GM12878 (cell line): Measurements from ENCODE around the gene CLCNKA. TPM values are rescaled to one million over a fixed set of nuclear protein-coding genes. Genes with fewer than 3 reads are reported as not detected.

Source experiments
- ATAC-seq: fragments of 200-7000 bp; cut with Tn5 transposase; 3 replicates; pipeline ENCODE4 v1.9.1; 2020; ENCODE audit warnings: mild to moderate bottlenecking, moderate library complexity
- BruUV-seq: library from RNA; stranded (reverse); fragments of 400-500 nt; replicated peaks from 2 replicates; lab custom pipeline; 2021; lab: Mats Ljungman, UMichigan
- CTCF ChIA-PET: fragments of 300-600 bp; sonication (Branson Sonifier 250); formaldehyde crosslinking; extraction: SDS; loops from one replicate; lab custom pipeline; 2021; ENCODE audit warnings: inconsistent platforms; lab: Yijun Ruan, JAX
- POLR2A ChIA-PET: fragments of 350-600 bp; formaldehyde crosslinking; extraction: SDS; loops from one replicate; lab custom pipeline; 2021; ENCODE audit warnings: inconsistent platforms; lab: Charles Lee
- RAD21 ChIA-PET: fragments of 300-600 bp; sonication (Branson Sonifier 250); formaldehyde crosslinking; loops from one replicate; lab custom pipeline; 2023; ENCODE audit warnings: antibody characterized with exemption; ENCODE audit not compliant: unreplicated experiment; lab: Charles Lee
- SMC1A ChIA-PET: fragments of 300-600 bp; sonication (Branson Sonifier 250); formaldehyde crosslinking; loops from one replicate; lab custom pipeline; 2023; ENCODE audit not compliant: unreplicated experiment, uncharacterized antibody; lab: Charles Lee
- DNase-seq: peaks from one replicate; pipeline ENCODE4 v3.0.0-alpha.2; 2011; ENCODE audit warnings: low read depth, low spot score
- FAIRE-seq: peaks from 3 replicates; lab custom pipeline; 2011; peaks lifted over from hg19 to GRCh38; lab: Jason Lieb, UNC
- H2AFZ ChIP-seq: 2 replicates; pipeline ENCODE4 v1.6.0; 2011; ENCODE audit warnings: low read depth, low read length, control low read depth; ENCODE audit not compliant: control insufficient read depth
- H3K27ac ChIP-seq: 2 replicates; pipeline ENCODE4 v1.5.1; 2011; ENCODE audit warnings: control low read depth; ENCODE audit not compliant: control insufficient read depth, insufficient read depth
- H3K27me3 ChIP-seq, 2 experiments: replicated peaks in 1 of 2; 2 replicates each; pipeline versions ENCODE4 v1.6.0 to v1.6.1; 2011; ENCODE audit warnings: low read length in 1 of 2; ENCODE audit not compliant: control insufficient read depth in 2 of 2, insufficient read depth in 2 of 2
- H3K36me3 ChIP-seq, 2 experiments: 2 replicates each; pipeline ENCODE4 v1.5.1; 2011; ENCODE audit warnings: low read length in 1 of 2; ENCODE audit not compliant: control insufficient read depth in 2 of 2, insufficient read depth in 2 of 2
- H3K4me1 ChIP-seq: 2 replicates; pipeline ENCODE4 v1.6.1; 2011; ENCODE audit warnings: mild to moderate bottlenecking, low read length, moderate library complexity, mixed read lengths; ENCODE audit not compliant: control insufficient read depth, insufficient read depth
- H3K4me2 ChIP-seq: 2 replicates; pipeline ENCODE4 v1.6.0; 2011; ENCODE audit warnings: control low read depth; ENCODE audit not compliant: control insufficient read depth, insufficient read depth
- H3K4me3 ChIP-seq: fragments of 200-600 bp; sonication (generic); 2 replicates; pipeline ENCODE4 v1.5.1; 2016
- H3K79me2 ChIP-seq: 2 replicates; pipeline ENCODE4 v1.6.0; 2011; ENCODE audit warnings: low read length; ENCODE audit not compliant: control insufficient read depth, insufficient read depth
- H3K9ac ChIP-seq: 2 replicates; pipeline ENCODE4 v1.8.0; 2011; ENCODE audit warnings: low read length, control low read depth, mixed read lengths; ENCODE audit not compliant: control insufficient read depth, insufficient read depth
- H3K9me3 ChIP-seq: replicated peaks from 3 replicates; pipeline ENCODE4 v1.5.1; 2011; ENCODE audit warnings: mild to moderate bottlenecking, low read length; ENCODE audit not compliant: control insufficient read depth, insufficient read depth
- H4K20me1 ChIP-seq: 2 replicates; pipeline ENCODE4 v1.6.0; 2011; ENCODE audit not compliant: control insufficient read depth, insufficient read depth
- CREB1 ChIP-seq: IDR thresholded peaks from 2 replicates; pipeline ENCODE4 v1.6.1; 2012; ENCODE audit warnings: low read depth, mild to moderate bottlenecking, inconsistent platforms
- IKZF1 ChIP-seq: fragments of 450-650 bp; conservative IDR thresholded peaks from 2 replicates; pipeline ENCODE4 v1.6.1; 2017; ENCODE audit warnings: antibody characterized with exemption, mild to moderate bottlenecking
- RUNX3 ChIP-seq: IDR thresholded peaks from 2 replicates; pipeline ENCODE4 v1.6.1; 2012; ENCODE audit warnings: low read length, inconsistent platforms
- WGBS: methylation state at CpG from one replicate; pipeline ENCODE4 v1.1.6; 2016; ENCODE audit warnings: low lambda C conversion rate; ENCODE audit not compliant: insufficient replicate concordance, insufficient coverage; ENCODE audit errors: missing lambda C conversion rate; 5-methylcytosine and 5-hydroxymethylcytosine counted together
- in situ Hi-C: fragments of 300-500 bp; cut with MboI; formaldehyde crosslinking; loops from 9 replicates; pipeline ENCODE4 v1.14.3; 2018; ENCODE audit warnings: mixed read lengths
- intact Hi-C: fragments of 100-400 bp; cut with micrococcal nuclease; formaldehyde crosslinking; loops from one replicate; pipeline ENCODE4 v1.14.2; 2022; ENCODE audit not compliant: unreplicated experiment
- polyA plus RNA-seq, 11 experiments: library from polyadenylated mRNA; depleted of rRNA in 4 of 11; unstranded in 6 of 11; stranded (reverse) in 5 of 11; fragments of >200 nt; fragmentation: Nextera tagmentation in 4 of 11; fragmentation: Illumina TruSeq in 1 of 11; extraction: Ambion mirVana in 4 of 11; extraction: Trizol in 1 of 11; gene quantifications; 1 replicate in 1 of 11; 2 replicates in 10 of 11; pipeline versions ENCODE4 v1.2.1 to v1.2.3, GENCODE V29; 2011 to 2016; ENCODE audit warnings: inconsistent platforms in 2 of 11, missing spikeins in 2 of 11, low read depth in 1 of 11
- total RNA-seq, 4 experiments: library from RNA; depleted of rRNA in 3 of 4; stranded (reverse); fragments of >200 nt in 3 of 4; fragmentation: Illumina TruSeq in 1 of 4; extraction: Trizol in 1 of 4; gene quantifications; 2 replicates each; pipeline versions ENCODE4 v1.2.1 to v1.2.3, GENCODE V29; 2013 to 2021
- TF ChIP-seq, protein P1 (sequence below): IDR thresholded peaks from 2 replicates; pipeline ENCODE4 v1.6.1; 2012; ENCODE audit warnings: improper control_type of control experiment, low read depth, low read length; ENCODE audit not compliant: insufficient replicate concordance

Gene CLCNKA
- total and polyA plus RNA-seq, 10 of the 15 experiments (the other 5 are each of a cell fraction or from before 2014, with no cell fraction given), result 0.02 to 0.15 (median 0.08) TPM; not detected in 6

- no peak overlapping the region for H3K4me3 ChIP-seq
- H2AFZ ChIP-seq, result no peak overlapping the region
- in situ Hi-C loops (no loop called here), intact Hi-C loops (no loop called here)
- no peaks in the 10 kb centered on the region for H3K4me1 ChIP-seq
- H3K27ac ChIP-seq, result no peak overlapping the region
- ATAC-seq (no peak), FAIRE-seq (no peak), DNase-seq (no peak)
- no peak overlapping the region for H3K4me2 ChIP-seq
- CTCF ChIA-PET, result interaction anchor here (0.7 to 5.7 kb wide), 7 partner anchors 9 to 255 kb away, joined by 3 to 42 read pairs (median 5); no protein-coding TSS in a partner anchor
- H3K79me2 ChIP-seq, result no peaks in the 10 kb centered on the region
- H4K20me1 ChIP-seq, result no peaks in the 10 kb centered on the region
- POLR2A ChIA-PET, result no interaction called here
- no peaks in the 10 kb centered on the region for H3K36me3 ChIP-seq
- SMC1A ChIA-PET, result interaction anchor here (0.9 to 1.5 kb wide), 5 partner anchors 8 to 286 kb away, joined by 3 to 9 read pairs (median 4); no protein-coding TSS in a partner anchor
- peaks cover 1 to 3% of the 10 kb centered on the region in 2 experiments; a peak in 2 of 4 replicates for H3K27me3 ChIP-seq
- BruUV-seq, result no TSS peak
- H3K9ac ChIP-seq, result no peak overlapping the region
- RAD21 ChIA-PET, result interaction anchor here (0.8 to 1.4 kb wide), 3 partner anchors 8 to 116 kb away, joined by 3 to 10 read pairs (median 4); no protein-coding TSS in a partner anchor
- no peaks in the 10 kb centered on the region for H3K9me3 ChIP-seq
- TF ChIP-seq IKZF1, result no peak
- TF ChIP-seq RUNX3, result no peak
- TF ChIP-seq CREB1, result no peak
- TF ChIP-seq, protein P1, sequence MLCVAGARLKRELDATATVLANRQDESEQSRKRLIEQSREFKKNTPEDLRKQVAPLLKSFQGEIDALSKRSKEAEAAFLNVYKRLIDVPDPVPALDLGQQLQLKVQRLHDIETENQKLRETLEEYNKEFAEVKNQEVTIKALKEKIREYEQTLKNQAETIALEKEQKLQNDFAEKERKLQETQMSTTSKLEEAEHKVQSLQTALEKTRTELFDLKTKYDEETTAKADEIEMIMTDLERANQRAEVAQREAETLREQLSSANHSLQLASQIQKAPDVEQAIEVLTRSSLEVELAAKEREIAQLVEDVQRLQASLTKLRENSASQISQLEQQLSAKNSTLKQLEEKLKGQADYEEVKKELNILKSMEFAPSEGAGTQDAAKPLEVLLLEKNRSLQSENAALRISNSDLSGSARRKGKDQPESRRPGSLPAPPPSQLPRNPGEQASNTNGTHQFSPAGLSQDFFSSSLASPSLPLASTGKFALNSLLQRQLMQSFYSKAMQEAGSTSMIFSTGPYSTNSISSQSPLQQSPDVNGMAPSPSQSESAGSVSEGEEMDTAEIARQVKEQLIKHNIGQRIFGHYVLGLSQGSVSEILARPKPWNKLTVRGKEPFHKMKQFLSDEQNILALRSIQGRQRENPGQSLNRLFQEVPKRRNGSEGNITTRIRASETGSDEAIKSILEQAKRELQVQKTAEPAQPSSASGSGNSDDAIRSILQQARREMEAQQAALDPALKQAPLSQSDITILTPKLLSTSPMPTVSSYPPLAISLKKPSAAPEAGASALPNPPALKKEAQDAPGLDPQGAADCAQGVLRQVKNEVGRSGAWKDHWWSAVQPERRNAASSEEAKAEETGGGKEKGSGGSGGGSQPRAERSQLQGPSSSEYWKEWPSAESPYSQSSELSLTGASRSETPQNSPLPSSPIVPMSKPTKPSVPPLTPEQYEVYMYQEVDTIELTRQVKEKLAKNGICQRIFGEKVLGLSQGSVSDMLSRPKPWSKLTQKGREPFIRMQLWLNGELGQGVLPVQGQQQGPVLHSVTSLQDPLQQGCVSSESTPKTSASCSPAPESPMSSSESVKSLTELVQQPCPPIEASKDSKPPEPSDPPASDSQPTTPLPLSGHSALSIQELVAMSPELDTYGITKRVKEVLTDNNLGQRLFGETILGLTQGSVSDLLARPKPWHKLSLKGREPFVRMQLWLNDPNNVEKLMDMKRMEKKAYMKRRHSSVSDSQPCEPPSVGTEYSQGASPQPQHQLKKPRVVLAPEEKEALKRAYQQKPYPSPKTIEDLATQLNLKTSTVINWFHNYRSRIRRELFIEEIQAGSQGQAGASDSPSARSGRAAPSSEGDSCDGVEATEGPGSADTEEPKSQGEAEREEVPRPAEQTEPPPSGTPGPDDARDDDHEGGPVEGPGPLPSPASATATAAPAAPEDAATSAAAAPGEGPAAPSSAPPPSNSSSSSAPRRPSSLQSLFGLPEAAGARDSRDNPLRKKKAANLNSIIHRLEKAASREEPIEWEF, result no peak
- 41% methylated on average over 9 of the region's 9 CpGs for WGBS
Measured at GRCh38 chr1:16070640-16071355, 49.0 kb downstream of the CLCNKA start.
